Mesenchymal stem cell (in vitro differentiated cells and primary cell): ENCODE measurements around the gene RAD51B.

Experiments used
- DNase-seq: peaks from one replicate; pipeline ENCODE4 v3.0.0-alpha.2; 2013
- H2AFZ ChIP-seq: one replicate; pipeline ENCODE4 v1.6.1; 2013; ENCODE audit warnings: low read depth, mild to moderate bottlenecking, control low read depth, inconsistent platforms, low read length, moderate library complexity
- H2AK5ac ChIP-seq: 2 replicates; pipeline ENCODE4 v1.6.1; 2013; ENCODE audit warnings: low read length, moderate library complexity, mild to moderate bottlenecking, inconsistent platforms; ENCODE audit not compliant: severe bottlenecking
- H2BK120ac ChIP-seq: one replicate; pipeline ENCODE4 v1.6.1; 2013; ENCODE audit warnings: low read depth, mild to moderate bottlenecking, inconsistent platforms, low read length, moderate library complexity
- H2BK12ac ChIP-seq, 2 experiments: one replicate each; pipeline ENCODE4 v1.6.1; 2013; ENCODE audit warnings: inconsistent platforms in 2 of 2, low read length in 2 of 2, mild to moderate bottlenecking in 2 of 2, moderate library complexity in 2 of 2, control low read depth in 1 of 2
- H2BK15ac ChIP-seq: one replicate; pipeline ENCODE4 v1.6.1; 2013; ENCODE audit warnings: mild to moderate bottlenecking, low read depth, inconsistent platforms; ENCODE audit not compliant: poor library complexity, severe bottlenecking
- H2BK5ac ChIP-seq: 2 replicates; pipeline ENCODE4 v1.6.1; 2013; ENCODE audit warnings: low read depth, mild to moderate bottlenecking, low read length, control low read depth, inconsistent platforms; ENCODE audit not compliant: poor library complexity, severe bottlenecking
- H3K14ac ChIP-seq, 2 experiments: one replicate each; pipeline ENCODE4 v1.6.1; 2013; ENCODE audit warnings: inconsistent platforms in 2 of 2, low read length in 2 of 2, control low read depth in 1 of 2, mild to moderate bottlenecking in 1 of 2, moderate library complexity in 1 of 2
- H3K18ac ChIP-seq, 2 experiments: one replicate each; pipeline ENCODE4 v1.6.1; 2013; ENCODE audit warnings: inconsistent platforms in 2 of 2, low read length in 2 of 2, control low read depth in 1 of 2, low read depth in 1 of 2, mild to moderate bottlenecking in 1 of 2
- H3K23ac ChIP-seq, 2 experiments: one replicate each; pipeline ENCODE4 v1.6.1; 2013; ENCODE audit warnings: inconsistent platforms in 2 of 2, low read length in 2 of 2, mild to moderate bottlenecking in 2 of 2, moderate library complexity in 2 of 2, control low read depth in 1 of 2
- H3K27ac ChIP-seq: 2 replicates; pipeline ENCODE4 v1.5.1; 2013; ENCODE audit warnings: mild to moderate bottlenecking, moderate library complexity, low read length, control low read depth, inconsistent platforms; ENCODE audit not compliant: poor library complexity, severe bottlenecking
- H3K27me3 ChIP-seq, 2 experiments: 2 replicates each; pipeline versions ENCODE4 v1.6.1 to v1.7.0; 2013; ENCODE audit warnings: low read length in 2 of 2, mild to moderate bottlenecking in 2 of 2, moderate library complexity in 2 of 2, control low read depth in 1 of 2, inconsistent platforms in 1 of 2; ENCODE audit not compliant: control insufficient read depth in 1 of 2, insufficient read depth in 1 of 2
- H3K36me3 ChIP-seq, 2 experiments: 2 replicates each; pipeline versions ENCODE4 v1.6.1 to v1.7.0; 2013; ENCODE audit warnings: low read length in 2 of 2, control low read depth in 1 of 2, inconsistent platforms in 1 of 2, low read depth in 1 of 2, mild to moderate bottlenecking in 1 of 2; ENCODE audit not compliant: insufficient read depth in 2 of 2, control insufficient read depth in 1 of 2
- H3K4ac ChIP-seq, 2 experiments: one replicate each; pipeline ENCODE4 v1.6.1; 2013; ENCODE audit warnings: inconsistent platforms in 2 of 2, low read length in 2 of 2, mild to moderate bottlenecking in 2 of 2, moderate library complexity in 2 of 2, control low read depth in 1 of 2, low read depth in 1 of 2
- H3K4me1 ChIP-seq: 2 replicates; pipeline ENCODE4 v1.6.1; 2013; ENCODE audit warnings: low read depth, low read length, control low read depth; ENCODE audit not compliant: control insufficient read depth, insufficient read depth
- H3K4me2 ChIP-seq: 2 replicates; pipeline ENCODE4 v1.6.1; 2013; ENCODE audit warnings: low read length, mild to moderate bottlenecking, inconsistent platforms; ENCODE audit not compliant: poor library complexity, severe bottlenecking
- H3K4me3 ChIP-seq, 2 experiments: 2 replicates each; pipeline versions ENCODE4 v1.5.1 to v1.7.0; 2013; ENCODE audit warnings: low read length in 2 of 2, mild to moderate bottlenecking in 2 of 2, control low read depth in 1 of 2, low read depth in 1 of 2; ENCODE audit not compliant: insufficient read depth in 1 of 2
- H3K79me1 ChIP-seq: replicated peaks from 2 replicates; pipeline ENCODE4 v1.6.1; 2013; ENCODE audit warnings: mild to moderate bottlenecking, control low read depth, low read length, inconsistent platforms; ENCODE audit not compliant: poor library complexity, severe bottlenecking
- H3K9ac ChIP-seq: 2 replicates; pipeline ENCODE4 v1.7.0; 2013; ENCODE audit warnings: mild to moderate bottlenecking, low read length, moderate library complexity
- H3K9me3 ChIP-seq: 2 replicates; pipeline ENCODE4 v1.7.0; 2013; ENCODE audit warnings: mild to moderate bottlenecking, low read length; ENCODE audit not compliant: control insufficient read depth
- H4K8ac ChIP-seq: one replicate; pipeline ENCODE4 v1.6.1; 2013; ENCODE audit warnings: inconsistent platforms, mild to moderate bottlenecking, low read length, moderate library complexity
- H4K91ac ChIP-seq: one replicate; pipeline ENCODE4 v1.6.1; 2013; ENCODE audit warnings: mild to moderate bottlenecking, low read length, inconsistent platforms
- WGBS: methylation state at CpG from one replicate; pipeline ENCODE4 v1.1.7; 2013; ENCODE audit warnings: mixed read lengths; 5-methylcytosine and 5-hydroxymethylcytosine counted together

RAD51B gene

GRCh38 chr14:68598089-68598488 is 778.5 kb downstream of the RAD51B start:
- Histone ChIP-seq H3K18ac (peak overlapping the region in 1 of 2 experiments; percentile 81), H3K27ac (no peak overlapping the region), H3K4me3 (peak overlapping the region in 1 of 2 experiments; percentile 43), H2AFZ (no peak overlapping the region), H4K91ac (no peak overlapping the region), H2BK120ac (peak overlapping the region; percentile 39), H3K36me3 (no peaks in the 10 kb centered on the region), H2BK12ac (peak overlapping the region; percentile 59 to 95), H3K79me1 (no peaks in the 10 kb centered on the region), H2BK15ac (no peak overlapping the region), H3K4ac (peak overlapping the region; percentile 29 to 93), H2BK5ac (no peak overlapping the region), H4K8ac (no peak overlapping the region), H2AK5ac (peak overlapping the region; percentile 33), H3K9ac (peak overlapping the region; percentile 81), H3K14ac (no peak overlapping the region), H3K4me2 (no peak overlapping the region), H3K23ac (no peak overlapping the region), H3K27me3 (no peaks in the 10 kb centered on the region), H3K9me3 (no peaks in the 10 kb centered on the region), H3K4me1 (peaks cover 15% of the 10 kb centered on the region)
- 85% methylated on average over 1 of the region's 2 CpGs for WGBS
- no peak for DNase-seq

- H3K4me2 ChIP-seq = no peak overlapping the region
- H3K79me1 ChIP-seq = no peaks in the 10 kb centered on the region
- peak overlapping the region; percentile 81 for H3K9ac ChIP-seq
- no peak overlapping the region for H2BK5ac ChIP-seq
- no peaks in the 10 kb centered on the region for H3K27me3 ChIP-seq
- peak overlapping the region; percentile 95 for H4K8ac ChIP-seq
- H3K14ac ChIP-seq = peak overlapping the region in 1 of 2 experiments; percentile 93
- H3K18ac ChIP-seq = peak overlapping the region; percentile 89 to 98
- H3K23ac ChIP-seq = peak overlapping the region in 1 of 2 experiments; percentile 57
- H2BK120ac ChIP-seq = peak overlapping the region; percentile 94
- peaks cover 15% of the 10 kb centered on the region for H3K4me1 ChIP-seq
- H3K36me3 ChIP-seq = no peaks in the 10 kb centered on the region
- peak overlapping the region in 1 of 2 experiments; percentile 43 for H3K4me3 ChIP-seq
- peak; percentile 90 for DNase-seq
- H2AK5ac ChIP-seq = no peak overlapping the region
- H3K4ac ChIP-seq = peak overlapping the region; percentile 98 to 99
- H4K91ac ChIP-seq = peak overlapping the region; percentile 98
- 27% methylated on average over 12 of the region's 22 CpGs for WGBS
- H3K9me3 ChIP-seq = no peaks in the 10 kb centered on the region
- H2AFZ ChIP-seq = peak overlapping the region; percentile 62
- H2BK12ac ChIP-seq = peak overlapping the region; percentile 95 to 99
- H3K27ac ChIP-seq = peak overlapping the region; percentile 81
- H2BK15ac ChIP-seq = peak overlapping the region; percentile 74
Measured at GRCh38 chr14:68598621-68599447, 779.3 kb downstream of the RAD51B start.

- H3K36me3 ChIP-seq = no peaks in the 10 kb centered on the region
- peak overlapping the region; percentile 15 for H2BK5ac ChIP-seq
- H2AK5ac ChIP-seq = no peak overlapping the region
- H3K4me1 ChIP-seq = peaks cover 10% of the 10 kb centered on the region
- H3K27ac ChIP-seq = no peak overlapping the region
- no peak overlapping the region for H3K9ac ChIP-seq
- DNase-seq = no peak
- H3K9me3 ChIP-seq = peaks cover 3% of the 10 kb centered on the region
- no peak overlapping the region for H3K4me3 ChIP-seq
- no peaks in the 10 kb centered on the region for H3K79me1 ChIP-seq
- peak overlapping the region in 1 of 2 experiments; percentile 50 for H3K14ac ChIP-seq
- peak overlapping the region; percentile 84 for H4K91ac ChIP-seq
- peak overlapping the region; percentile 39 to 86 for H3K4ac ChIP-seq
- H2AFZ ChIP-seq = no peak overlapping the region
- H4K8ac ChIP-seq = peak overlapping the region; percentile 77
- no peak overlapping the region for H3K4me2 ChIP-seq
- H3K18ac ChIP-seq = peak overlapping the region; percentile 89 to 92
- H2BK15ac ChIP-seq = peak overlapping the region; percentile 26
- H3K27me3 ChIP-seq = no peaks in the 10 kb centered on the region
- 96% methylated on average over 9 of the region's 9 CpGs for WGBS
- H2BK12ac ChIP-seq = peak overlapping the region; percentile 51 to 96
- H2BK120ac ChIP-seq = peak overlapping the region; percentile 66
- H3K23ac ChIP-seq = no peak overlapping the region
Measured at GRCh38 chr14:68599896-68600610, 780.5 kb downstream of the RAD51B start.

- H3K36me3 ChIP-seq = peaks cover 0 to under 1% of the 10 kb centered on the region in 2 experiments
- H4K91ac ChIP-seq = no peak overlapping the region
- H2AK5ac ChIP-seq = no peak overlapping the region
- no peak overlapping the region for H2BK120ac ChIP-seq
- H3K14ac ChIP-seq = no peak overlapping the region
- no peak overlapping the region for H4K8ac ChIP-seq
- no peak overlapping the region for H3K27ac ChIP-seq
- H3K4ac ChIP-seq = no peak overlapping the region
- no peaks in the 10 kb centered on the region for H3K27me3 ChIP-seq
- H3K4me1 ChIP-seq = peaks cover 15% of the 10 kb centered on the region
- no peaks in the 10 kb centered on the region for H3K79me1 ChIP-seq
- H3K4me3 ChIP-seq = no peak overlapping the region
- no peak overlapping the region for H3K23ac ChIP-seq
- H3K4me2 ChIP-seq = no peak overlapping the region
- WGBS = 98% methylated on average over 3 of the region's 5 CpGs
- H2BK15ac ChIP-seq = no peak overlapping the region
- no peak for DNase-seq
- no peak overlapping the region for H2AFZ ChIP-seq
- H3K18ac ChIP-seq = peak overlapping the region in 1 of 2 experiments; percentile 0
- H3K9me3 ChIP-seq = peaks cover 6% of the 10 kb centered on the region
- no peak overlapping the region for H2BK12ac ChIP-seq
- H3K9ac ChIP-seq = no peak overlapping the region
- H2BK5ac ChIP-seq = no peak overlapping the region
Measured at GRCh38 chr14:68602507-68602906, 782.9 kb downstream of the RAD51B start.
